SH-SY5Y (cell line): ENCODE results near the gene CFAP20DC.

Source experiments
- GATA2 ChIP-seq: IDR thresholded peaks from 2 replicates; pipeline ENCODE4 v1.6.1; 2011; ENCODE audit warnings: mild to moderate bottlenecking, low read depth, low read length
- GATA3 ChIP-seq: IDR thresholded peaks from 2 replicates; pipeline ENCODE4 v1.6.1; 2011; ENCODE audit warnings: low read depth, mild to moderate bottlenecking, low read length, moderate library complexity

Gene CFAP20DC

DNA sequence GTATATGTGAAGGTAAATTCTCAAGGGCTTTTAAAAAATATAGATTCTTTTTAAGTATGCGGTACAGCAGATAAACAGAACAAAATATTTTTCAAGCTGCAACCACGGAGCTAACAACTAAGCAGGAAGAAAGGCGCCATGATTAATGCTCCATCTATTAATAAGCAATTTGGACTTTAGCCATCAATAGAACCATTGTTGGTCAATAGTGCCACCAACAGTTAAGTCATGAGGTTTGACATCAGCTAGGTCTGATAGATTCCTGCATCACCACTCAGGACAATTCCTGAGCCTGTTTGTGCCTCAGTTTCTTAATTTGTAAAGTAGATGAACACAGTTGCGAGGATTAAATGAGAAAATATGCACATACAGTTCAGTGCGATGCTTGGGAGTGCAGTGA, 318.2 kb downstream of the CFAP20DC start:
- TF ChIP-seq GATA2 = no peak
- TF ChIP-seq GATA3 = no peak

DNA sequence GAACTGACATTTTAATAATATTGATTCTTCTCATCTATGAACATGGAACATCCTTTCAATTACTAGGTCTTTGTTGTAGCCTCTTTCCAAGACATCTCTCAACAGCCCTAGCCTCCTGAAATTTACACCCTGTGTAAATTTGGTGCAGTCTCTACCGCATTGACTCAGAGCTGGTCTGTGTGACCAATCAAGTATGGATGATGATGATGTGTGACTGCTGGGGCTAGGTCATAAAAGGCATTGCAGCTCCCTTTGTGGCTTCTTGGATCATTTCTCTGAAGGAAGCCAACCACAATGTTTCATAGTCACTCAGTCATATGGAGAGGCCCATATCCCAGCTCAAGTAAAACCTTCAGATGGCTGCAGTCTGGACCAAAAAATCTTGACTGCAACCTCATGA, 321.1 kb downstream of the CFAP20DC start:
- no peak for TF ChIP-seq GATA2
- no peak for TF ChIP-seq GATA3

DNA sequence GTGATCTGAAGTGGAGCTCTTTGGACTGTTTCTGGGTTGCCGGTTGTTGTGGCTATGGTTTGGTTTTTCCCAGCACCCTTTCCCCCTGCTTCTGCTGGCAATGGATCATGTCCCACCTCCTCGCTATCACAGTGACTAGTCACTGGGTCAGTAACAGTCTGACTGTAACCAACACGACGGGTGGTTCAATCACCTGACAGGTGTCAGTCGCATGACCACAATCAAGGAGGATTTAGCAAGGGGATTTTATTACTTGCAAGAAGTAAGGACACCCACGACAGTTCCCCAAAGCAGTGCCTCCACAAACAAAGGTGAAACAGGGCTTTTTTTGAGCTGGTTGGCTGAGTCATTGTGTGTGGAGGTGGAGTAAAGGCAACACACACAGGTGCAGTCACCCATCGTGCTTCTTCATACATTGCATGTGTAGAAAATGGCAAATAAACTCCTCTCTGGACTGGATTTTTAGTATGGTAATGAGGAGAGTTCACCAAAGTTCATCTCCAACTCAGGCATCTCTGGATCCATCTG, 324.4 kb downstream of the CFAP20DC start:
- TF ChIP-seq GATA3 (no peak), GATA2 (no peak)

DNA sequence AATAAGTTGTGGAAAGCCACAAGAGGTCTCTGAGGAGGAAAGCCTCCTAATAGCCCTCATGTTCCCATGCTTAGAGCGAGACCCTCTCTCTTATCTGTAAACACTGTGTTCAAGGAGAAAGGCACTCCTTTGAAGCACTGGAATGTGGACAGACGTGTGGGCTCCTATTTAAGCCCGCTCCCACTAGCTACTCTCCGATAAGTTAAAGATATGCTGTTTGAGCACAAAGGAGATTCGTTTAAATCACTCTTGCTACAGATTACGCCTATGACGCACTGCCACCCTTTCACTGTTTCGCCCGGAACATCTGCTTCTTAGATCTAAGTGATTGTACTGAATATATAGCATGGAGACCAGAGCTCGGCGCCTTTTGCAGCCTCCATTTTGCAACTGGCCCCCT, 325.5 kb downstream of the CFAP20DC start:
- TF ChIP-seq GATA3 (no peak), GATA2 (no peak)

DNA sequence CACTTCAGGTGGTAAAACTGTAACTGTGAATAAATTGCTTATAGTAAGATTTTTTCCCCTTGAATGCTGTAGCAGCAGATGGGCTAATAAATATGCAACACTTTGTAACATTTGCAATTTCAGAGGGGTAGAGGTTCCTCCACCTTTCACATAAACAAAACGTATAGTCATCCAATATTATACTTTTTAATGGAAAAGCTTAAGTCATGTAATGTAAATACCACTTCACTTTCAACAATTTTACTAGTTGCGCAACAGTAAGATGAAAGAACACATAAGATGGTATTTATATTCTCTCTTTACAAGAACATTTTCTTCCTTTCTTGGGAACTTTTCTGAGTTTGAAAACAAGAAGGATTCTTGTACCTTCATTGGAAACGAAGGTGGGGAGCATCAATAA, 326.7 kb downstream of the CFAP20DC start:
- TF ChIP-seq GATA2 (no peak), GATA3 (no peak)

DNA sequence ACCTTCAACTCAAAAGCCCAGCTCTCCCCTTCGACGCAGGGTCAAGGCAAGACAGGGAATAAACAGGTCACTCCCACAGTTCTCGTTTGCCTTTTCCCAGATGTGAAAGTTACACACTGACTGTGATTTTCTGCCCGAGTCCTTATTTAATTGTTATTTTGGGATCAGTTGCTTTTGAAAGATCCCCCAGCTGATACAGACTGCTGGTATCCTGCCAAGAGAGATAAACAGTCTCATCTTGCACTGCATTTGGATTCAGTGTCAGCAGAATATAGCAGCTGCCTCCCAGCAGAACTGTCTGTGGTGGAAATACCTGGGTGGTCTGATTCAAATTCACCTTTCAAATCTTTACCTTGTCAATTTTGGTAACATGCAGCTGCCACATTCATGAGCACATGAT, 327.3 kb downstream of the CFAP20DC start:
- peak; percentile 92 for TF ChIP-seq GATA3
- TF ChIP-seq GATA2 = peak; percentile 99

DNA sequence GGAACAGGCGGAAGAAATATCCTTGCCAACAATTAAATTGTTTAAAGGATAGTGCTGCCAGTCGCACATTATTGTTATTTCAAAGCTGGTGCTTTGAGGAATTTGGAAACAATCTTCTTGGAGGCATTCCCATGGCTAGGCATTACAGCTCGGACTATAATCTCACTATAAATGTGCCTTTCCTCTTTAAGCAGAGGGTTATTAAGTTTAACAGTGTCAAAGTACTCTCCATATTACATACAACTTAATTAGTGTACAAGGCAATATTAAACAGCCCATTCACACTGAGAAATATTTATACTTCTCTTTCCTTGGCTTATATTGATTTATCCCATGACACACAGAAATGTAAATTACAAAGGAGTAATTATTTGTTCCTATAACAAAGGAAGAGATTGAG, 329.3 kb downstream of the CFAP20DC start:
- TF ChIP-seq GATA3 (no peak), GATA2 (no peak)

DNA sequence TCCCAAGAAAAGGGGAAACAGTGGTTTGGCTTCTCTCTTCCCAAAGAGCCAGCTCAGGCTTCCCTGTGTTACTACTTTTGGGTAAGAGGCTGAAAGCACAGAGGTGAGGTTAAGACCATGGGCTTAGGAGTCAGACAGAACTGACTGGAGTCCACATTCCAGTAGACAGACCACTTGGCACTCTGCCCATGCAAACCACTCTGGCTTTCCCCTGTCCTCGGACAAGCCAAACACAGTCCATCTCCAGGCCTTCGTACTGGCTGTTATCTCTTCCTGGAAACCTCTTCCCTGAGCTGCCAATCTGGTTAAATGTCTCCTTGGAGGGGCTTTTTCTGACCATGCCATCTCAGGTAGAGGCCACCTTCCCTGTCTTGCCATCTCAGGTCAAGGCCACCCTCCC, 330.1 kb downstream of the CFAP20DC start:
- no peak for TF ChIP-seq GATA2
- TF ChIP-seq GATA3 = no peak

DNA sequence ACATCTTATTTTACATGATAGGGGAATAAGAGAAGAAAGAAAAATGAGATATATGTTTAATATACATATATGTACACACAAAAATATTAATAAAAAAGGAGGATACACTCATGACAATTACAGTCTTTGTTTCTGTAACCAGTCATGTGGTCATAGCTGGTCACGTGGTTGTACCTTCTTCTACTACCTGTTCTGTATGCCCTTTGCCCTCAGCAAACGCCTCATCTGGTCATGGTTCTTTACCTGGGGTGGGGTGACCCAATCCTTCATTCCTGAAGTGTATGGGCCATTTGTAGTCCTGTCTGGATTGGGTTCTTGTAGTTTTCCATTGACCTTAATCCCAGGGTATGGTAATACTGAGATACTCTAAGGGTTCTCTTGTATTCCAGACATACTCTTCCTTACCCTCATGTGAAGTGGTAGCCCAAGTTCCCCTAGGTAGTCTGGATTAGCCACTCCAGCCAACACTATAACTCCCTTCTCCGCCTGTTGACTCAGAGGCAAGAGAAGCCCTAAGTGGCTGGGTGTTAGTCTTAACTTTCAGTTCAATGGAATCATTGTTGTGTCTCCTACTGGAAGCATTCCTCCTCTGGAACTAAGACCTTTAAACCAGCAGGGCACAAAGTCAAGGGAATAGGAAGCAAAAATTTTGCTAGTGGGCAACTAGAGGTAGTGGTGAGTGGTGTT, 336.0 kb downstream of the CFAP20DC start:
- no peak for TF ChIP-seq GATA3
- no peak for TF ChIP-seq GATA2

DNA sequence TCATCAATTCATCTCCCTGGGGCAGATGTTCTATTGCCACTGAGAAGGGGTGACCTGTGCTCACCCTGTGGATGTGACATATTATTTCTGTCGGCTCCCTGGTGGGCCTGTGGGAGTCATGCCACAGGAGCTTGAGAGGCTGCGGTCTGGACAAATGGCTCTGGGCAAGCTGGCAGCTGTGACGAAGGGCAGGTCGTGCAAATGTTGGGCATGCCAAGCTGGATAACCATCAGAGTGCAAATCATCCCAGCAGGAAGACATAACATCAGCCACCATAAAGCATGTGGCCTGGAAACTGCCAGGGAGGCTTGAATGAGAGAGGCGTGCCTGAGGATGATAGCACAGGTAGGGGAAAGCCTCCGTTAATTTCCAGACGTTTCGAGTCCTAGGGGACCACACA, 338.0 kb downstream of the CFAP20DC start:
- TF ChIP-seq GATA3 = peak; percentile 63
- peak; percentile 97 for TF ChIP-seq GATA2

DNA sequence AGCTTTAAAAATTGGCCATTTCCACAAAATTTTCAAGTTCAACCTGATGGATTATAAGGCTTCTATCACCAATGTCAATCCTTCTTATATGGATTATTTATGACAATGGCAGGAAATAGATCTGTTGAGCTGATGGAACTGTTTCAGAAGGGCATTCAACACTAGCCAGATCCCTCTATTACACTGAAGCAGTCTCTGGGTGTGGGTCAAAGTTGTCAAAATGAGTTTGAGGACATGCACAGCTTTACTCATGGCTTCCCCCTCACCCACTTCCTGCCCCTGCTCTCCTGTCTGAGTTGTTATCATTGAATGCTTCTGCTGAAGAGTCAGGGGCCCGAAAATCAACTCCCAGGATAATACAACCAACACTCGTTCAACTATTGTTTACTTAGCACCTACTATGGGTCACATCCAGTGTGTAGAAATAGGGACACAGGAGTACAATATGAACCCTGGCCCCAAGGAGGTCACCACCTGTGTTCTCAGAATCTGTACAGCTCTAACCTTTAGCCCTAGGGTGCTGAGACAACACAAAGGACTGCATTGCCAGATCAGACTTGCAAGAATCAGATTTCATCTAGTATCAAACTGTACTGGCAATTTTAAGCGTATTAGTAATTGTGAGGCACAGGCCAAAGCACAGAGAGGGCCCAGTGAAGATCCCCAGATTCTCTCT, 341.6 kb downstream of the CFAP20DC start:
- TF ChIP-seq GATA3 (no peak), GATA2 (no peak)

DNA sequence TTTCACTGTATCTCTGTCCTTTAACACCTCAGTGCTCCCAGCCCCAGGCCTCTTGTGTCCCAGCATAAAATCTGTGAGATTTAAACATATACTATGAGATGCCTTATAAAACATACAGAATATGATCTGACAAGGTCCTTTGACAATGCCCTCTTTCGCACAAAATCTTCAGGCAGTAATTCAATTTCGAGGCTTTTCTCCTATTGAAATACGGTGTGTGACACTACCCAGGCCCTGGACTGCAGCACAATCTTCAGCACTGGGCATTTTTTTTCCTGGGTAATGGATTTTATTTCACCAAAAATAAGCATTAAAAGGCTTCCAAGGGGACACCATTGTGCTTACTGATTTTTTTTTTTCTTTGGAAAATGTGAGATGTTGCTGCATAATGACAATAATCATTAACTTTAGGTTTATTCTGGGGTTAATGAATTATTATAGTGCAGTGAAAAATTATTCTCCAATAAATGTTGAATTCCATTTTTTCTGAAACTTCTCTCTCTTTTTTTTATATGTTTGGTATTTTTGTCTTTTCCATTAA, 342.4 kb downstream of the CFAP20DC start:
- TF ChIP-seq GATA3 (no peak), GATA2 (peak; percentile 51; the same call in 1 of the 2 replicates)

DNA sequence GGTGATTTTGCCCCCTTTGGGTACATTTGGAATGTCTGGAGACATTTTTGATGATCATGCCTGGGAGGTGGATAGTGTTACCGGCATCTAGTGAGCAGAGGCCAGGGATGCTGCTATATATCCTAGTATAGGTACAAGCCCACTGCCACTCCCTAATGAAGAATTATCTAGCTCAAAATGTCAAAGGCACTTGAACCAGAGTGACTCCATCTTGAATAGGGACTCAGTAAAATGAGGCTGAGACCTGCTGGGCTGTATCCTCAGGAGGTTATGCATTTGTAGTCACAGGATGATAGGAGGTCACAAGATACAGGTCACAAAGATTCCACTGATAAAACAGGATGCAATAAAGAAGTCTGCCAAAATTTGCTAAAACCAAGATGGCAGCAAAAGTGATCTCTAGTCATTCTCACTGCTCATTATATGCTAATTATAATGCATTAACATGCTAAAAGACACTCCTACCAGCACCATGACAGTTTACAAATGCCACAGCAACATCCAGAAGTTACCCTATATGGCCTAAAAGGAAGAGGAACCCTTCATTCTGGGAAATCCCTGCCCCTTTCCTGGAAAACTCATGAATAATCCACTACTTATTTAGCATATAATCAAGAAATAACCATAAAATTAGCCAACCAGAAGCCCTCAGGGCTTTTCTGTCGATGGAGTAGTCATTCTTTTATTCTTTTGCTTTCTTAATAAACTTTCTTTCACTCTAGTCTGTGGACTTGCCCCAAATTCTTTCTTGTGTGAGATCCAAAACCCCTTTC, 343.2 kb downstream of the CFAP20DC start:
- TF ChIP-seq GATA2 = no peak
- TF ChIP-seq GATA3 = no peak

DNA sequence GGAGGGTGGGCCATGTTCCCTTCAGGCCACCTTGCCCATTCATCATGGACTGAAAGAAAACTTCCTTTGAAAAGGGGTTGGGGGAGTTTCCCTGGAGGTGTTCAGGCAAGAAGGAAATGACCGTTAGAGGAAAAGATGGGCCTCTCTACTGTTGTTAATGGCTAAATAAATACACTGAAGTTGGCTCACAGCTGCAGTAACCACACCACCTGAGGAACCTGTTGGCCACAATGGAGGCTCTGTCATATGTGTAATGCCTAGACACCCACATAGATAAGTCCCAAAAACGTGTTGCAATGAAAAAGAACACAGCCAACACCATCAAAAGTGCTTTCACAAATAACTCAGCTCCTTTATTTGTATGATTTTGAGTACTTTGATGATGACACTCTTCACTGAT, 345.1 kb downstream of the CFAP20DC start:
- TF ChIP-seq GATA2 (no peak), GATA3 (no peak)
